Activated naive CD4-positive, alpha-beta T cell treated with anti-CD3 and anti-CD28 coated beads for 36 hours (primary cell): ENCODE data around the gene CSN3. TPM values are rescaled to one million over a fixed set of nuclear protein-coding genes. Genes with fewer than 3 reads are reported as not detected.

Experiments used
- CTCF ChIA-PET: fragments of 350-600 bp; sonication (Branson Sonifier 250); formaldehyde crosslinking; loops from one replicate; lab custom pipeline; 2021; ENCODE audit warnings: antibody characterized with exemption; lab: Charles Lee
- DNase-seq: peaks from one replicate; pipeline ENCODE4 v3.0.0-alpha.2; 2020
- H3K27ac Mint-ChIP-seq: one replicate; pipeline ENCODE4 v1.8.0; 2021; ENCODE audit warnings: mild to moderate bottlenecking, mixed read lengths
- H3K27me3 Mint-ChIP-seq: one replicate; pipeline ENCODE4 v1.8.0; 2021; ENCODE audit warnings: low read depth, mixed read lengths
- H3K36me3 Mint-ChIP-seq: one replicate; pipeline ENCODE4 v1.8.0; 2021; ENCODE audit warnings: low read depth, mixed read lengths
- H3K4me1 Mint-ChIP-seq: one replicate; pipeline ENCODE4 v1.8.0; 2021; ENCODE audit warnings: low read depth, mixed read lengths
- H3K4me3 Mint-ChIP-seq: one replicate; pipeline ENCODE4 v1.8.0; 2021; ENCODE audit warnings: mild to moderate bottlenecking, moderate library complexity, mixed read lengths
- H3K9me3 Mint-ChIP-seq: one replicate; pipeline ENCODE4 v1.8.0; 2021; ENCODE audit warnings: mixed read lengths
- intact Hi-C: fragments of 100-400 bp; cut with micrococcal nuclease; formaldehyde crosslinking; loops from one replicate; pipeline ENCODE4 v1.15.1; 2023
- total RNA-seq, 2 experiments: library from RNA; stranded (reverse); gene quantifications; one replicate each; pipeline ENCODE4 v1.2.3, GENCODE V29; 2021

Gene CSN3
- total RNA-seq, 2 experiments from 2014 or later: not detected

DNA sequence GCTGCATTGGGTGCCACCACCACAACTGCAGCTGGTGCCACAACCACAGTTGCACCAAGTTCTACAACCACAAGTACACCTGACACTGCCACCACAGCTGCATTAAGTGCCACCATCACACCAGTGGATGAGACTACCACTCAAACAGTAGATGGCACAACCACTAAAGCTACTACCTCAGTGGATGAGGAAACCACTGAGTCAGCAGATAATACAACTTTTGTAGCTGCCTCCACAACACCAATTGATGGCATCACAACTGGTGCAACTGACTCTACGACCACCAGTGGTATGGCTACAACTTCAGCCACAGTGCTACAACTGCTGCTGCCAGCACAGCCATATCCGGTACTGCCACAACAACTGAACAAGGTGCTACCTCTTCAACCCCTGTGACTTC, 57.2 kb downstream of the CSN3 start:
- H3K36me3 Mint-ChIP-seq: no peaks in the 10 kb centered on the region
- intact Hi-C loops: no loop called here
- no peak overlapping the region for H3K4me3 Mint-ChIP-seq
- no peak for DNase-seq
- CTCF ChIA-PET: interaction anchor here (0.6 kb wide), 1 partner anchor 70 kb away, joined by 3 read pairs; no protein-coding TSS in a partner anchor
- no peaks in the 10 kb centered on the region for H3K9me3 Mint-ChIP-seq
- no peaks in the 10 kb centered on the region for H3K4me1 Mint-ChIP-seq
- no peak overlapping the region for H3K27ac Mint-ChIP-seq
- no peaks in the 10 kb centered on the region for H3K27me3 Mint-ChIP-seq

DNA sequence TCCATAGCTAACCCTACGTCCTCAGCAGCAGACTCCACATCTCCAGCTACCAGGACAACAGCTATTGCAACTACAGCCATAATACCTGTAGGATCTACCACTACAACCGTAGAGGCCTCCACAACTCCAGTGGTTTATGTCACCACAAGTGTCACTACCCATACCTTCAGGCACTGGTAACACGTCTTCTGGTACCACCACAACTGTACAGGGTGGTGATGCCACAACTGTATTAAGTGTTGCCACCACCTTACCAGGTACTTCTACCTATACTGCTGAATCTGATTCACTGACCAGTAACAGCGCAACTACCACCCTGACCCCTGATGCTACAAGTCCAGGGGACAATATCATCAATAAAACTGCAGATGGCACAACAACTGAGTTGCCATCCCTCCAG, 57.8 kb downstream of the CSN3 start:
- DNase-seq: no peak
- Mint-ChIP-seq H3K9me3 (no peaks in the 10 kb centered on the region), H3K4me3 (no peak overlapping the region), H3K27me3 (no peaks in the 10 kb centered on the region), H3K36me3 (no peaks in the 10 kb centered on the region), H3K27ac (no peak overlapping the region), H3K4me1 (no peaks in the 10 kb centered on the region)
- intact Hi-C loops: no loop called here
- CTCF ChIA-PET: no interaction called here

Other genes starting within 250 kb of the CSN3 start
- not detected for gene STATH, start 246.6 kb upstream of the CSN3 start, total RNA-seq
- not detected for gene HTN3, start 214.1 kb upstream of the CSN3 start, total RNA-seq
- gene HTN1, start 192.2 kb upstream of the CSN3 start, total RNA-seq: not detected
- not detected for gene PRR27, start 88.4 kb upstream of the CSN3 start, total RNA-seq
- not detected for gene ODAM, start 46.9 kb upstream of the CSN3 start, total RNA-seq
- not detected for gene FDCSP, start 16.5 kb upstream of the CSN3 start, total RNA-seq
- not detected for gene CABS1, start 92.4 kb downstream of the CSN3 start, total RNA-seq
- gene SMR3A, start 118.2 kb downstream of the CSN3 start, total RNA-seq: not detected
- gene SMR3B, start 140.5 kb downstream of the CSN3 start, total RNA-seq: not detected
- not detected for gene OPRPN, start 155.3 kb downstream of the CSN3 start, total RNA-seq
- gene MUC7, start 229.6 kb downstream of the CSN3 start, total RNA-seq: not detected